Liver (tissue), 9 donors: ENCODE data around the gene ST3GAL2. TPM values are rescaled to one million over a fixed set of nuclear protein-coding genes. Genes with fewer than 3 reads are reported as not detected.

Experiments
- DNase-seq: peaks from one replicate; pipeline ENCODE4 v3.0.0-alpha.2; 2017; ENCODE audit warnings: low spot score
- H3K27ac ChIP-seq, 2 donors: one replicate each; pipeline ENCODE4 v1.7.0; 2013; ENCODE audit warnings: inconsistent platforms in 2 of 2, low read length in 2 of 2, control low read depth in 1 of 2, low read depth in 1 of 2, mild to moderate bottlenecking in 1 of 2
- H3K27me3 ChIP-seq, 4 donors: one replicate each; pipeline versions ENCODE4 v1.6.1 to v1.7.0; 2013; ENCODE audit warnings: low read length in 3 of 4, inconsistent platforms in 1 of 4, mild to moderate bottlenecking in 1 of 4, moderate library complexity in 1 of 4; ENCODE audit not compliant: control insufficient read depth in 4 of 4, insufficient read depth in 4 of 4
- H3K36me3 ChIP-seq, 4 donors: one replicate each; pipeline versions ENCODE4 v1.6.1 to v1.7.0; 2013; ENCODE audit warnings: low read length in 3 of 4, mild to moderate bottlenecking in 3 of 4, low read depth in 1 of 4, moderate library complexity in 1 of 4; ENCODE audit not compliant: control insufficient read depth in 4 of 4, insufficient read depth in 3 of 4
- H3K4me1 ChIP-seq, 4 donors: one replicate each; pipeline versions ENCODE4 v1.6.1 to v1.7.0; 2013; ENCODE audit warnings: low read length in 3 of 4, mild to moderate bottlenecking in 3 of 4, moderate library complexity in 1 of 4; ENCODE audit not compliant: control insufficient read depth in 4 of 4, insufficient read depth in 4 of 4
- H3K4me3 ChIP-seq, 3 donors: one replicate each; pipeline versions ENCODE4 v1.6.1 to v1.7.0; 2013; ENCODE audit warnings: low read length in 3 of 3, control low read depth in 1 of 3, low read depth in 1 of 3, mild to moderate bottlenecking in 1 of 3
- H3K9ac ChIP-seq, 2 donors: one replicate each; pipeline ENCODE4 v1.7.0; 2013; ENCODE audit warnings: low read length in 2 of 2, mild to moderate bottlenecking in 2 of 2, moderate library complexity in 2 of 2, control low read depth in 1 of 2, low read depth in 1 of 2
- H3K9me3 ChIP-seq, 4 donors: one replicate each; pipeline versions ENCODE4 v1.6.1 to v1.7.0; 2013; ENCODE audit warnings: low read length in 3 of 4; ENCODE audit not compliant: control insufficient read depth in 4 of 4
- EGR1 ChIP-seq, 2 donors: IDR thresholded peaks; 2 replicates each; pipeline ENCODE4 v1.6.1; 2016 to 2018; ENCODE audit warnings: antibody characterized with exemption in 2 of 2, low read depth in 2 of 2
- FOXA1 ChIP-seq: IDR thresholded peaks from 2 replicates; pipeline ENCODE4 v1.6.1; 2016; ENCODE audit warnings: antibody characterized with exemption
- FOXA2 ChIP-seq: IDR thresholded peaks from 2 replicates; pipeline ENCODE4 v1.6.1; 2016; ENCODE audit warnings: antibody characterized with exemption
- GABPA ChIP-seq, 2 donors: IDR thresholded peaks in 1 of 2; conservative IDR thresholded peaks in 1 of 2; 2 replicates each; pipeline ENCODE4 v1.6.1; 2016; ENCODE audit warnings: antibody characterized with exemption in 2 of 2, mild to moderate bottlenecking in 1 of 2, moderate library complexity in 1 of 2
- HNF4A ChIP-seq, 2 donors: conservative IDR thresholded peaks; 2 replicates each; pipeline ENCODE4 v1.6.1; 2016; ENCODE audit warnings: antibody characterized with exemption in 2 of 2, mild to moderate bottlenecking in 2 of 2
- HNF4G ChIP-seq: IDR thresholded peaks from 2 replicates; pipeline ENCODE4 v1.6.1; 2016; ENCODE audit warnings: antibody characterized with exemption
- JUND ChIP-seq, 2 donors: IDR thresholded peaks; 2 replicates each; pipeline ENCODE4 v1.6.1; 2016; ENCODE audit warnings: antibody characterized with exemption in 2 of 2
- MAX ChIP-seq: IDR thresholded peaks from 2 replicates; pipeline ENCODE4 v1.6.1; 2016; ENCODE audit warnings: antibody characterized with exemption
- NR2F2 ChIP-seq: IDR thresholded peaks from 2 replicates; pipeline ENCODE4 v1.6.1; 2016; ENCODE audit warnings: antibody characterized with exemption
- RXRA ChIP-seq, 2 donors: IDR thresholded peaks; 2 replicates each; pipeline ENCODE4 v1.6.1; 2017 to 2018; ENCODE audit warnings: antibody characterized with exemption in 2 of 2, mild to moderate bottlenecking in 1 of 2
- SP1 ChIP-seq: IDR thresholded peaks from 2 replicates; pipeline ENCODE4 v1.6.1; 2018; ENCODE audit warnings: antibody characterized with exemption, mild to moderate bottlenecking
- TAF1 ChIP-seq: conservative IDR thresholded peaks from 2 replicates; pipeline ENCODE4 v1.6.1; 2016; ENCODE audit warnings: antibody characterized with exemption, mild to moderate bottlenecking
- YY1 ChIP-seq: IDR thresholded peaks from 2 replicates; pipeline ENCODE4 v1.6.1; 2016; ENCODE audit warnings: antibody characterized with exemption, mild to moderate bottlenecking
- ZBTB33 ChIP-seq: IDR thresholded peaks from 2 replicates; pipeline ENCODE4 v1.6.1; 2016; ENCODE audit warnings: antibody characterized with exemption
- WGBS: extraction: QIAGEN DNeasy Blood & Tissue Kit; methylation state at CpG from one replicate; pipeline ENCODE4 v1.1.7; 2013; 5-methylcytosine and 5-hydroxymethylcytosine counted together
- polyA plus RNA-seq, 2 donors: library from polyadenylated mRNA; stranded (reverse) in 1 of 2; unstranded in 1 of 2; fragments of 200-250 nt in 1 of 2; fragments of >200 nt in 1 of 2; fragmentation: Nextera tagmentation in 1 of 2; extraction: Ambion mirVana in 1 of 2; gene quantifications; one replicate each; pipeline versions ENCODE4 v1.2.1 to v1.2.3, GENCODE V29; 2013 to 2015
- total RNA-seq, 2 donors: library from RNA; depleted of rRNA; stranded (reverse); fragments of >200 nt; gene quantifications; one replicate each; pipeline ENCODE4 v1.2.3, GENCODE V29; 2014
- TF ChIP-seq, protein P1 (sequence below): IDR thresholded peaks from 2 replicates; pipeline ENCODE4 v1.6.1; 2016; ENCODE audit warnings: antibody characterized with exemption, mild to moderate bottlenecking
- TF ChIP-seq, protein P2 (sequence below): IDR thresholded peaks from 2 replicates; pipeline ENCODE4 v1.6.1; 2016; ENCODE audit warnings: antibody characterized with exemption
- TF ChIP-seq, protein P3 (sequence below): fragments of 150-350 bp; IDR thresholded peaks from 2 replicates; pipeline ENCODE4 v1.5.1; 2017; ENCODE audit warnings: improper control_type of control experiment, low read depth, low read length; ENCODE audit not compliant: missing input control
- donor health status: healthy.
- donor health status: healthy.
- donor health status: healthy.
- donor health status: healthy.
- donor health status: healthy.

ST3GAL2 gene
- total and polyA plus RNA-seq, 4 donors: 3.9 to 53.1 (median 12.9) TPM

DNA sequence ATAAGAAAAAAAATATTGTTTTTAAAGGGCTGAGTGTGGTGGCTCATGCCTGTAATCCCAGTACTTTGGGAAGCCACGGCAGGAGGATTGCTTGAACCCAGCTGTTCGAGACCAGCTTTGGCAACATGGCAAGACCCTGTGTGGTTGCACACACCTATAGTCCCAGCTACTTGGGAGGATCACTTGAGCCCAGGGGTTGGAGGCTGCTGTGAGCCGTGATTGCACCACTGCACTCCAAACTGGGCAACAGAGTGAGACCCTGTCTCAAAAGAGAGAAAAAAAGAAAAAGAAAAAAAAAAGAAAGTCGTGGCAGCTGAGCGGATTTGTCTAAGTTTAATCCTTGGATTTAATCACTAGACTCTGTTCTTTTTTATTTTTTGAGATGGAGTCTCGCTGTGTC, 9.2 kb upstream of the ST3GAL2 start:
- H3K9ac ChIP-seq: no peak overlapping the region
- H3K27me3 ChIP-seq: no peaks in the 10 kb centered on the region
- TF ChIP-seq, protein P1, sequence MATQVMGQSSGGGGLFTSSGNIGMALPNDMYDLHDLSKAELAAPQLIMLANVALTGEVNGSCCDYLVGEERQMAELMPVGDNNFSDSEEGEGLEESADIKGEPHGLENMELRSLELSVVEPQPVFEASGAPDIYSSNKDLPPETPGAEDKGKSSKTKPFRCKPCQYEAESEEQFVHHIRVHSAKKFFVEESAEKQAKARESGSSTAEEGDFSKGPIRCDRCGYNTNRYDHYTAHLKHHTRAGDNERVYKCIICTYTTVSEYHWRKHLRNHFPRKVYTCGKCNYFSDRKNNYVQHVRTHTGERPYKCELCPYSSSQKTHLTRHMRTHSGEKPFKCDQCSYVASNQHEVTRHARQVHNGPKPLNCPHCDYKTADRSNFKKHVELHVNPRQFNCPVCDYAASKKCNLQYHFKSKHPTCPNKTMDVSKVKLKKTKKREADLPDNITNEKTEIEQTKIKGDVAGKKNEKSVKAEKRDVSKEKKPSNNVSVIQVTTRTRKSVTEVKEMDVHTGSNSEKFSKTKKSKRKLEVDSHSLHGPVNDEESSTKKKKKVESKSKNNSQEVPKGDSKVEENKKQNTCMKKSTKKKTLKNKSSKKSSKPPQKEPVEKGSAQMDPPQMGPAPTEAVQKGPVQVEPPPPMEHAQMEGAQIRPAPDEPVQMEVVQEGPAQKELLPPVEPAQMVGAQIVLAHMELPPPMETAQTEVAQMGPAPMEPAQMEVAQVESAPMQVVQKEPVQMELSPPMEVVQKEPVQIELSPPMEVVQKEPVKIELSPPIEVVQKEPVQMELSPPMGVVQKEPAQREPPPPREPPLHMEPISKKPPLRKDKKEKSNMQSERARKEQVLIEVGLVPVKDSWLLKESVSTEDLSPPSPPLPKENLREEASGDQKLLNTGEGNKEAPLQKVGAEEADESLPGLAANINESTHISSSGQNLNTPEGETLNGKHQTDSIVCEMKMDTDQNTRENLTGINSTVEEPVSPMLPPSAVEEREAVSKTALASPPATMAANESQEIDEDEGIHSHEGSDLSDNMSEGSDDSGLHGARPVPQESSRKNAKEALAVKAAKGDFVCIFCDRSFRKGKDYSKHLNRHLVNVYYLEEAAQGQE: no peak
- TF ChIP-seq MAX (no peak), ZBTB33 (no peak), YY1 (no peak), GABPA (IDR thresholded peaks at IDR 0.05 in 1 of 2, conservative IDR thresholded peaks at IDR 0.05 in 1 of 2) (no peak), SP1 (no peak), TAF1 (no peak), FOXA2 (no peak), HNF4G (no peak), EGR1 (IDR thresholded peaks at IDR 0.05; ENCODE audit: low read depth in 2 of 2) (no peak), FOXA1 (no peak), JUND (IDR thresholded peaks at IDR 0.05) (no peak), RXRA (IDR thresholded peaks at IDR 0.05) (no peak), HNF4A (conservative IDR thresholded peaks at IDR 0.05) (no peak), NR2F2 (no peak)
- TF ChIP-seq, protein P2, sequence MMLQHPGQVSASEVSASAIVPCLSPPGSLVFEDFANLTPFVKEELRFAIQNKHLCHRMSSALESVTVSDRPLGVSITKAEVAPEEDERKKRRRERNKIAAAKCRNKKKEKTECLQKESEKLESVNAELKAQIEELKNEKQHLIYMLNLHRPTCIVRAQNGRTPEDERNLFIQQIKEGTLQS: no peak
- TF ChIP-seq, protein P3, sequence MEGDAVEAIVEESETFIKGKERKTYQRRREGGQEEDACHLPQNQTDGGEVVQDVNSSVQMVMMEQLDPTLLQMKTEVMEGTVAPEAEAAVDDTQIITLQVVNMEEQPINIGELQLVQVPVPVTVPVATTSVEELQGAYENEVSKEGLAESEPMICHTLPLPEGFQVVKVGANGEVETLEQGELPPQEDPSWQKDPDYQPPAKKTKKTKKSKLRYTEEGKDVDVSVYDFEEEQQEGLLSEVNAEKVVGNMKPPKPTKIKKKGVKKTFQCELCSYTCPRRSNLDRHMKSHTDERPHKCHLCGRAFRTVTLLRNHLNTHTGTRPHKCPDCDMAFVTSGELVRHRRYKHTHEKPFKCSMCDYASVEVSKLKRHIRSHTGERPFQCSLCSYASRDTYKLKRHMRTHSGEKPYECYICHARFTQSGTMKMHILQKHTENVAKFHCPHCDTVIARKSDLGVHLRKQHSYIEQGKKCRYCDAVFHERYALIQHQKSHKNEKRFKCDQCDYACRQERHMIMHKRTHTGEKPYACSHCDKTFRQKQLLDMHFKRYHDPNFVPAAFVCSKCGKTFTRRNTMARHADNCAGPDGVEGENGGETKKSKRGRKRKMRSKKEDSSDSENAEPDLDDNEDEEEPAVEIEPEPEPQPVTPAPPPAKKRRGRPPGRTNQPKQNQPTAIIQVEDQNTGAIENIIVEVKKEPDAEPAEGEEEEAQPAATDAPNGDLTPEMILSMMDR: no peak
- 91% methylated on average over 6 of the region's 6 CpGs for WGBS
- H3K9me3 ChIP-seq: no peaks in the 10 kb centered on the region
- H3K4me1 ChIP-seq: no peaks in the 10 kb centered on the region
- no peaks in the 10 kb centered on the region for H3K36me3 ChIP-seq
- no peak overlapping the region for H3K4me3 ChIP-seq
- no peak overlapping the region for H3K27ac ChIP-seq
- no peak for DNase-seq
